GM21367 (cell line): ENCODE data around the gene LRRC74B.
"Not testable (repeated sequence)": the region's sequence is repeated elsewhere in the genome, so short reads cannot be mapped to it uniquely, and the experiment has no call there.

Source experiments
- ATAC-seq: cut with Tn5 transposase; IDR thresholded peaks from one replicate; pipeline ENCODE4 v1.9.1; 2021; ENCODE audit not compliant: unreplicated experiment

LRRC74B gene

GRCh38 chr22:21075516-21076138, 29.9 kb downstream of the LRRC74B start:
- no peak for ATAC-seq

DNA sequence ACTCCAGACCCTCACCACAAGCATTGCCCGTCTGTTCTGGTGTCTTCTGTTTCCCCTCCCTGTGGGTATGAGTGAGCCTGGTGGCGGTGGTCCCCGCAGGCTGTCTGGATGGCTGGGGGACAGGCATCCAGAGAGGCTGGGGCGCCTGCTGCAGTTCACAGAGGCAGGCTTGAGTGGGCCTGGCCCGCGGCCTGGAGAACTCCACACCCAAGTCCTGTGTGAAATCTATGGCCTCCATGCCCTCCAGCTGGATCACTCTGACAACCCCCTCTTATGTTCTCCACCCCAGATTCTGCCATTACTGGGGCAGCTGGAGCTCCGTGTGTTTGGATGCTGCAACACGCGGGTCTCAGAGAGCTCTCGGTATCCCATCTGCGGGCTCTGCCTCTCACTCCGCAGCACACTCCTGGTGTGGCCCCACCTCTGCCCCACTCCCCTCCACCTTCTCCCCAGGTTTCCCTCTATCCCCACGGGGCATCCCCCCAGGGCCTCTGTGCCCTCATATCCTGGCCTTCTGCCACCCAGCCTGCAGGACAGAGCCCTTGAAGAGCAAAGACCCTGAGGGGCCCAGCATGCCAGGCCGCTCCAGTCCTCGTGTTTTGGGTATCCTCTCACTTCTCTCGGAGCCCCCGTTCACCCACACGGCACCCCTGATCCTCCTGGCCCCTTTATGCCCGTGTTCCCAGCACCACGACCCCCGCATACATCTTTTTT, 31.3 kb downstream of the LRRC74B start:
- ATAC-seq: no peak

GRCh38 chr22:21077884-21078508, 32.2 kb downstream of the LRRC74B start:
- ATAC-seq: no peak

DNA sequence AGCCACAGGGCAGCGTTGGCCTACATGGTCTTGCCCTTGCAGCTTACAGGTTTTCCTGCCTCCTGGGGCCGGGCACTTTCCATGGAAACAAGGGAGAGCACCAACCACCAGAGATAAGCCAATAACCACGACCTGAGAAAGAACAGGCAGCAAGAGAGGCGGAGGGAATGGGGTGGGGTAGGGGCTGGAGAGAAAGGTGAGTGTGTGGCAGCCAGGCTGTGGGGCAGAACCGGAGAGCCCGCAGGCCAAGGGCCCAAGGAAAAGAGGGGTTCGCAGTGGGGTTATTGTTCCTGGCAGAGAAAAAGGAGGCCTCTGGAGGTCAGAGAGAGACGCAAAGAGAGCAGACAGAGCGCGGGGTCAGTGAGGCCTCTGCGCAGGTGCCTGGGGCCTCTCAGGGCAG, 33.2 kb downstream of the LRRC74B start:
- no peak for ATAC-seq

- no peak for ATAC-seq
Measured at GRCh38 chr22:21079493-21079892, 33.7 kb downstream of the LRRC74B start.

DNA sequence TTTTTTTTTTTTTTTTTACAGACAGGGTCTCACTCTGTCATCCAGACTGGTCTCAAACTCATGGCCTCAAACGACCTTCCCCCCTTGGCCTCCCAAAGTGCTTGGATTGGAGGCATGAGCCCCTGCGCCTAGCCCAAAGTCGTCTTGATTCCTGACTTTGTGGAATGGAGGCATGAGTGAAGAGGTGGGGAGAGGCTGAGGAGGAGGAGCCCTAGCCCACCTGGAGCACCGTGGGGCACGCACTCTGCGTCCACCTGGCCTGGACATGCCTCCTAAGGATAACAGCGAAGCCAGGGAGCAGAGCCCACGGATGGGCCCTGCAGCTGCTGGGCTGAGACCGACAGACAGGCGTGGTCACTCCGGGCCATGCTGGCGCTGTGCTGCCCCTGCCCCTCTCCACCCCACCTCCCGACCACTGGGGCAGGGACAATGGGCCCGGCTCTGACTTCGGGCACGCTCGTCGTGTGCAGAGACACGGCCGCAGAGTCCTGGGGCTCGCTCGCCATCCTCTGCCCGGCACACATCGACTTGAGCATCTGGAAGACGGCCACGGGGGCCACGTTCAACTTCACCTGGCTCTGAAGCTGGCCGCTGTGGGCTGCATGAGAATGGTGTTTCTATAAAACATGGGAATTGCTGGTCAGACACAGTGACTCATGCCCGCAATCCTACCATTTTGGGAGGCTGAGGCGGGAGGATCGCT, 34.8 kb downstream of the LRRC74B start:
- no peak for ATAC-seq

- ATAC-seq: no peak
Measured at GRCh38 chr22:21082248-21082647, 36.5 kb downstream of the LRRC74B start.

- ATAC-seq: no peak
Measured at GRCh38 chr22:21087119-21087518, 41.4 kb downstream of the LRRC74B start.

DNA sequence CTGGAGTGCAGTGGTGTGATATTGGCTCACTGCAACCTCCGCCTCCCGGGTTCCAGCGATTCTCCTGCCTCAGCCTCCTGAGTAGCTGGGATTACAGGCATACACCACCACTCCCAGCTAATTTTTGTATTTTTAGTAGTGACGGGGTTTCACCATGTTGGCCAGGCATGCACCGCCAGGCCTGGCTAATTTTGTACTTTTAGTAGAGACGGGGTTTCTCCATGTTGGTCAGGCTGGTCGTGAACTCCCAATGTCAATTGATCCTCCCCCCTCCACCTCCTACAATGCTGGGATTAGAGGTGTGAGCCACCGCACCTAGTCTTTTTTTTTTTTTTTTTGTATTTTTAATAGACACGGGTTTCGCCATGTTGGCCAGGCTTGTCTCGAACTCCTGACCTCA, 42.2 kb downstream of the LRRC74B start:
- ATAC-seq: not testable (repeated sequence)

- not testable (repeated sequence) for ATAC-seq
Measured at GRCh38 chr22:21091220-21091619, 45.5 kb downstream of the LRRC74B start.

GRCh38 chr22:21092797-21093554, 47.2 kb downstream of the LRRC74B start:
- ATAC-seq: no peak

GRCh38 chr22:21093555-21094137, 47.9 kb downstream of the LRRC74B start:
- ATAC-seq: not testable (repeated sequence)

GRCh38 chr22:21094911-21095772, 49.4 kb downstream of the LRRC74B start:
- no peak for ATAC-seq

DNA sequence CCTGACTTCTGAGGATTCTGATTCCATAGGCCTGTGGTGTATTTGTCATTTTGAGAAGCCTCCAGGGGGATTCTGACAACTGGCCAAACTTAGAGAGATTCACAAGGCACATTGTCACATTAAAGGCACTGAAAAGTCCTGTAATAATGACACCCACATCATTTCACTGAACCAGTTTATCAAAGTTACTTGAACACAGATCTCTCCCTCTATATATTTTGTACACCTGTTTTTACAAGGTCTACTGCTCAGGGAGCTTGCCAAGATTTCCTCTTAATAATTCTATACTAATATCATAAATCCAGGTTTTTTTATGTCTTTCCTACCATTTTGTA, 50.0 kb downstream of the LRRC74B start:
- ATAC-seq: no peak

DNA sequence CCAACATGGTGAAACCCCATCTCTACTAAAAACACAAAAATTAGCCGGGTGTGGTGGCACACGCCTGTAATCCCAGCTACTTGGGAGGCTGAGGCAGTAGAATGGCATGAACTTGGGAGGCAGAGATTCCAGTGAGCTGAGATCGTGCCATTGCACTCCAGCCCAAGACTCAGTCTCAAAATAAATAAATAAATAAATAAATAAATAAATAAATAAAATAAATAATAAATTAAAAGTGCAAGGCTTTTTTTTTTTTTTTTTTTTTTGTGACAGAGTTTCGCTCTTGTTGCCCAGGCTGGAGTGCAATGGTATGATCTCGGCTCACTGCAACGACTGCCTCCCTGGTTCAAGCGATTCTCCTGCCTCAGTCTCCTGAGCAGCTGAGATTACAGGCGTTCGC, 51.1 kb downstream of the LRRC74B start:
- not testable (repeated sequence) for ATAC-seq

DNA sequence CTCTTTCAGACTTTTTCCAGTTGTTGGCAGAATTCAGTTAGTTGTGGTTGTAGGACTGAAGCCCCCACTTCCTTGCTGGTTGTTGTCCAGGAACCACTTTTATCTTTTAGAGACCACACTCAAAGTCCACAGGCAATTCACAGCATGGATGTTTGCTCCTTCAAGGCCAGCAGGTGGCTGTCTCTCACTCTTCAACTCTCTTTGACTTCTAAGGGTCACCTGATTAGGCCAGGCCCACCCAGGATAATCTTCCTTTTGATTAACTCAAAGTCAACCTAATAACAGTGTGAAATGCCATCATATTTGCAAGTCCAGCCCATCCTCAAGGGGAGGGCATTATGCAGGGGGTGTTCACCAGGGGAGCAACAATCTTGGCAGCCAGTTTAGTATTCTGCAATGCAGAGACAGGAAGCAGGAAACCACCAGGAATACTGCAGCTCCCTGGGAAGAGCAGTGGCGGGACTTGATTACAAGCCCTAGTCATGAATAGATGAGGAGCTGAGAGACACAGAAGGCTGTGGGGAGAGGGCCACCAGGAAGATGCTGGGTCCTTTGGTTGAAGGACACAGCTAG, 52.4 kb downstream of the LRRC74B start:
- no peak for ATAC-seq

GRCh38 chr22:21099578-21099977, 53.8 kb downstream of the LRRC74B start:
- ATAC-seq: no peak

GRCh38 chr22:21100149-21101032, 54.6 kb downstream of the LRRC74B start:
- ATAC-seq: no peak
